NT2/D1 (cell line): ENCODE results near the gene AQP12A.
"Not testable (repeated sequence)": the region's sequence is repeated elsewhere in the genome, so short reads cannot be mapped to it uniquely, and the experiment has no call there.

ENCODE experiments used
- DNase-seq: peaks from one replicate; pipeline ENCODE4 v3.0.0-alpha.2; 2011; ENCODE audit warnings: low read depth, low spot score
- H3K27me3 ChIP-seq: 2 replicates; pipeline ENCODE4 v1.6.0; 2011; ENCODE audit warnings: mild to moderate bottlenecking; ENCODE audit not compliant: insufficient read length, insufficient read depth
- H3K36me3 ChIP-seq: 2 replicates; pipeline ENCODE4 v1.6.1; 2011; ENCODE audit warnings: mild to moderate bottlenecking, low read length, mixed read lengths; ENCODE audit not compliant: insufficient read depth, insufficient read length
- H3K4me1 ChIP-seq: 2 replicates; pipeline ENCODE4 v1.5.1; 2011; ENCODE audit not compliant: insufficient read depth, insufficient read length
- H3K4me3 ChIP-seq: 2 replicates; pipeline ENCODE4 v1.5.1; 2011; ENCODE audit warnings: low read depth; ENCODE audit not compliant: insufficient read length
- H3K9ac ChIP-seq: 2 replicates; pipeline ENCODE4 v1.6.0; 2011; ENCODE audit warnings: low read depth; ENCODE audit not compliant: insufficient read length
- H3K9me3 ChIP-seq: 2 replicates; pipeline ENCODE4 v1.5.1; 2011; ENCODE audit warnings: mild to moderate bottlenecking, low read length; ENCODE audit not compliant: insufficient read depth
- SUZ12 ChIP-seq: IDR thresholded peaks from 2 replicates; pipeline ENCODE4 v1.6.1; 2011; ENCODE audit not compliant: insufficient read length, insufficient read depth; ENCODE audit errors: extremely low read depth
- YY1 ChIP-seq: IDR thresholded peaks from 2 replicates; pipeline ENCODE4 v1.6.1; 2011; ENCODE audit not compliant: insufficient read length, insufficient read depth
- ZNF274 ChIP-seq: IDR thresholded peaks from 2 replicates; pipeline ENCODE4 v1.6.1; 2011; ENCODE audit warnings: mild to moderate bottlenecking, low read depth, low read length

AQP12A gene

GRCh38 chr2:240691631-240692420 is at the start of gene AQP12A:
Gene AQP12A (plus strand): TSS chr2:240691866. CDS start chr2:240691914, 48 bp downstream.
- H3K36me3 ChIP-seq, H3K9me3 ChIP-seq, H3K4me3 ChIP-seq, DNase-seq, H3K9ac ChIP-seq, H3K27me3 ChIP-seq, H3K4me1 ChIP-seq: not testable (repeated sequence)

GRCh38 chr2:240642061-240642805 is 49.4 kb upstream of the AQP12A start:
- Histone ChIP-seq H3K36me3 (no peaks in the 10 kb centered on the region), H3K4me3 (no peak overlapping the region), H3K9me3 (no peaks in the 10 kb centered on the region), H3K27me3 (peaks cover 31% of the 10 kb centered on the region), H3K9ac (no peak overlapping the region), H3K4me1 (peaks cover 8% of the 10 kb centered on the region)
- DNase-seq, result no peak
- TF ChIP-seq ZNF274 (no peak), YY1 (no peak), SUZ12 (no peak)

- DNase-seq, result no peak
- TF ChIP-seq YY1 (no peak), SUZ12 (no peak), ZNF274 (no peak)
- H3K36me3 ChIP-seq, result no peaks in the 10 kb centered on the region
- peaks cover 9% of the 10 kb centered on the region for H3K4me1 ChIP-seq
- H3K9ac ChIP-seq, result no peak overlapping the region
- no peak overlapping the region for H3K4me3 ChIP-seq
- H3K9me3 ChIP-seq, result no peaks in the 10 kb centered on the region
- peaks cover 26% of the 10 kb centered on the region for H3K27me3 ChIP-seq
Observed at GRCh38 chr2:240642806-240643092, 48.9 kb upstream of the AQP12A start.

- TF ChIP-seq ZNF274 (no peak), YY1 (no peak), SUZ12 (no peak)
- Histone ChIP-seq H3K9me3 (no peaks in the 10 kb centered on the region), H3K27me3 (peaks cover 21% of the 10 kb centered on the region), H3K36me3 (no peaks in the 10 kb centered on the region), H3K4me1 (peaks cover 14% of the 10 kb centered on the region), H3K9ac (no peak overlapping the region), H3K4me3 (no peak overlapping the region)
- no peak for DNase-seq
Observed at GRCh38 chr2:240643093-240643810, 48.4 kb upstream of the AQP12A start.

GRCh38 chr2:240643811-240644150 is 47.9 kb upstream of the AQP12A start:
- Histone ChIP-seq H3K4me3 (no peak overlapping the region), H3K27me3 (peaks cover 16% of the 10 kb centered on the region)

GRCh38 chr2:240644171-240644651 is 47.5 kb upstream of the AQP12A start:
- Histone ChIP-seq H3K27me3 (peaks cover 13% of the 10 kb centered on the region), H3K36me3 (no peaks in the 10 kb centered on the region), H3K9me3 (no peaks in the 10 kb centered on the region), H3K4me3 (no peak overlapping the region), H3K4me1 (peaks cover 19% of the 10 kb centered on the region), H3K9ac (no peak overlapping the region)
- TF ChIP-seq SUZ12 (no peak), YY1 (no peak), ZNF274 (no peak)
- DNase-seq, result no peak

More at GRCh38 chr2:240643811-240644150, 47.9 kb upstream of the AQP12A start:
- H3K36me3 ChIP-seq, result no peaks in the 10 kb centered on the region
- no peak for DNase-seq
- no peak overlapping the region for H3K9ac ChIP-seq
- no peak for TF ChIP-seq SUZ12
- TF ChIP-seq YY1, result no peak
- no peak for TF ChIP-seq ZNF274
- H3K9me3 ChIP-seq, result no peaks in the 10 kb centered on the region
- H3K4me1 ChIP-seq, result peaks cover 19% of the 10 kb centered on the region

- no peak overlapping the region for H3K9ac ChIP-seq
- peaks cover 19% of the 10 kb centered on the region for H3K4me1 ChIP-seq
- no peak for DNase-seq
- H3K4me3 ChIP-seq, result no peak overlapping the region
- TF ChIP-seq ZNF274 (no peak), SUZ12 (no peak), YY1 (no peak)
- no peaks in the 10 kb centered on the region for H3K9me3 ChIP-seq
- no peaks in the 10 kb centered on the region for H3K36me3 ChIP-seq
- peaks cover 6% of the 10 kb centered on the region for H3K27me3 ChIP-seq
Observed at GRCh38 chr2:240644859-240645301, 46.8 kb upstream of the AQP12A start.
